GM12873 (cell line): ENCODE results near the gene BEAN1.

ENCODE experiments used
- CTCF ChIP-seq: IDR thresholded peaks from 2 replicates; pipeline ENCODE4 v1.5.1; 2012; ENCODE audit warnings: low read depth, mild to moderate bottlenecking, moderate library complexity, low read length, control low read depth; ENCODE audit not compliant: insufficient read depth; ENCODE audit errors: missing control alignments

The BEAN1 gene

DNA sequence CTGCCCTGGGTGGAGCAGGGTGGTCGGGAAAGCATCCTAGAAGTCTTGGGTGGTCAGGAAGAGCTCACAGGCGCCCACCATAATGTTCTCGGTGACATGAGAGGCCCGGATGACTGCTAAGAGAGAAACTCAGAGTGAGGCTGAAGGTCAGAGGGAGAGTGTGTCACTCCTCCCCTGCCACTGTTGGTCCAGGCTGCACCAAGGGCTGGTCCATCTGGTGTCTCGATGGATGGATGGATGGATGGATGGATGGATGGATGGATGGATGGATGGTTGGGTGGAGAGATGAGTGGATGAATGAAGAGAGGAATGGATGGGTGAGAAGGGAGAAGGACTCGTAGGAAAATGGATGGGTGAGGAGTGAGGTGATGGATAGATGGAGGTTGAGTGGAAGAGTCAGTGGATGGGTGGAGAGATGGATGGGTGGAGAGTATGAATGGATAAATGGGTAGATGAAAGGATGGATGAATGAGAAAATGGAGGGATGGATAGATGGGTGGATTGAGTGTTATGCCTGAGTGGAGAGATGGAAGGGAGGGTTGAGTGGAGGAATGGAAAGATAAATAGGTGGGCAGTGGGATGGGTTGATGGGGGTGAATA is 43.0 kb downstream of the BEAN1 start:
- no peak for TF ChIP-seq CTCF

- TF ChIP-seq CTCF: no peak
Observed at GRCh38 chr16:66470556-66470955, 43.5 kb downstream of the BEAN1 start.

DNA sequence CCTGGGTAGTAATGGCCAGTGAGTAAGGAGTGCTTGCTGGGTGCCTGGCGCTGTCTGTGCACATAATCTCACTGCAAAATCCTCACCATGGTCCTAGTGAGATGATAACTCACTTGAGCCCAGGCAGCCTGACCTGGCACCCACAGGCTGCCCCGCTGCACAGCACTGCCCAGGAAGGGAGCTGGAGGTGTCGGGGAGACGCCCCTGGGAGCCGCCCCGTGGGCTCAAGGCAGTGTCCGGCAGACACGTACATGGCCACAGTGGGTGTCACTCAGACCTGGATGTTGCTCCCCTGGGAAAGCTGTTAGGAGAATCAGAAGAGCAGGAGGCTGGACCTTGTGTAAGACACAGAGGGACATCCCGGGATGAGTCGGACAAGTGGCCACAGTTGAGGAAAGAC is 44.2 kb downstream of the BEAN1 start:
- no peak for TF ChIP-seq CTCF

DNA sequence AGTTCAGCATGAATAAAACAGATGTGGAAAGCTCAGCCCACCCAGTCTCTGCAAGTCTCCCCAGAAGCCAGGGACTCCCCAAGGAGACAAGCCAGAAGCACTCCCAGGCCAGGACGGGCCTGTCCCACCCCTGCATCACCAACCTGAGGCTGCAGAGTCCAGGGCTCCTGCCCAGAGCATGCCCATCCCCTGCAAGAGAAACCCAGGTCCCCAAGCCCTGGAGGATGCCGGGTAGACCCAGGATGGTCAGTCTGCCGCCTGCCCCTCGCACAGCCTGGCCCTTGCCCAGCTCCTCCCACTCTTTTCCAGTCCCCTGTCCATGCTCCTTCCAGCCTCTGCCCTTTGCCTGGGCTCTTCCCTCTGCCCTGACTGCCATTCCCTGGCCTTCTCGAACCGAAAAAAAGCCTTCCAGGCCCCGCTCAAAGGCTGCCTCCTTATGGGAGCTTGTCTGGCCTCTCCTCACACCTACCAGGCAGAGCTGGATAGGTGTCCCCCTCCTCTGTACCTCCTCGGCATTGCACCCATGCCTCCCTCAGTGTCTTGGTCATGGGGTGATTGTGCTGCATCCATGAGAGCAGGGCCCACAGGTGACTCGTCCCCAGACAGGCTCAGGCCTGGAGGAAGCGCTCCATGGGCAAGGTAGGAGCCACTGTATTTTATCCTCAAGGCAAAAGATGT is 44.8 kb downstream of the BEAN1 start:
- TF ChIP-seq CTCF: no peak

DNA sequence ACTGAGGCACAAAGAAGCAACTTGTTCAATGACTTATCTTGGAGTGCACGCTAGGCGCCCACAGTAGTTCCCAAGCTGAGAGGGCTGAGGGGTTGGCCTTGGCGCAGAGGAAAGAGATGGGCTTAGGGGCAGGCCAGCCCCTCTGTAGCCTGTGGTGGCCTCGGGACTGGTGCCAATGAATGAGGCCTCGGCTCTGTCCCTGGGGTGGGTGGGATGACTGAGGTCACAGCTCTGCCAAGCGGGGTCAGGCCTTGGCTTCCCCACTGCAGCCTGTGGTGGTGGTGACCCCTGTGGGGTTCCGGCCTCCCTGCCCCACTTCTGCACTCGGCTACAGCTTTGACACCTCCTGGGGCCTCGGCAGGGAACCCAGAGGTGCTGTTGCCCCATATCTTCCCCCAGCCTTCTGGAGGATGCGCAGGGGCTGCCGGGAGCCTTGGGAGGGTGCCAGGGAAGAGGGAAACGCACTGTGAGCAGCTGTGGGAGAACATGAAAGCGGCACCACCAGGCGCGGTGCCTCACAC is 46.0 kb downstream of the BEAN1 start:
- TF ChIP-seq CTCF: no peak

GRCh38 chr16:66473654-66474519 is 46.8 kb downstream of the BEAN1 start:
- no peak for TF ChIP-seq CTCF

DNA sequence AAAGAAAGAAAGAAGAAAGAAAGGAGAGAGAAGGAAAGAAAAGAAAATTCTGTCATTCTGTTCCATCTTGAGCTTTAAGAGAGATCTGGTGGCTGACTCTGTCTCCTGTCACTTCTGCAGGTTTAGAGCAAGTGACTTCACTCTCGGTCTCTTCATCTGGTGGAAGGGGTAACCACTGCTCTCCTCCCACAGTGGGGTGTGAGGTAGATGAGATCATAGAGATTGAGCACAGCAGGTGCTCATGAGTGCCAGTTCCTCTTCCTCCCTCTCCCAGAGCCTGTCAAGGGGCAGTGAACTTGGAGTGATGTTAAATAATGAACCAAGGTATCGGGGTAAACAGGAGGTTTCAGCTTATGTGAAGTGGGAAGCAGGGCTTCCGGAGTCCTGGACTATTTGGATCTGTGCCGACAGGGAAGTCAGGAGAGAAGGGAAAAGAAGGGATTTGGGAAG is 47.7 kb downstream of the BEAN1 start:
- no peak for TF ChIP-seq CTCF
